PC-9 (cell line): ENCODE results near the gene KIAA0040. TPM values are rescaled to one million over a fixed set of nuclear protein-coding genes. Genes with fewer than 3 reads are reported as not detected.

Source experiments
- BruUV-seq: library from RNA; stranded (reverse); fragments of 400-500 nt; replicated peaks from 2 replicates; lab custom pipeline; 2021; lab: Mats Ljungman, UMichigan
- CTCF ChIA-PET: fragments of 300-600 bp; sonication (Branson Sonifier 250); formaldehyde crosslinking; loops from one replicate; lab custom pipeline; 2022; ENCODE audit warnings: antibody characterized with exemption; lab: Charles Lee
- POLR2A ChIA-PET: fragments of 300-600 bp; sonication (Branson Sonifier 250); formaldehyde crosslinking; loops from one replicate; lab custom pipeline; 2022; ENCODE audit warnings: antibody characterized with exemption; ENCODE audit not compliant: unreplicated experiment; lab: Charles Lee
- DNase-seq, 2 experiments: peaks; one replicate each; pipeline versions ENCODE4 v3.0.0 to v3.0.0-alpha.2; 2015 to 2022; ENCODE audit warnings: mixed read lengths in 1 of 2
- H2AFZ ChIP-seq: fragments of 200-600 bp; sonication (generic); 2 replicates; pipeline ENCODE4 v1.8.1; 2017; ENCODE audit warnings: antibody characterized with exemption
- H3F3A ChIP-seq: fragments of 200-600 bp; sonication (generic); 2 replicates; pipeline ENCODE4 v1.8.1; 2017; ENCODE audit warnings: antibody characterized with exemption, mild to moderate bottlenecking, low read depth; ENCODE audit not compliant: insufficient read depth
- H3K27ac ChIP-seq: fragments of 200-600 bp; sonication (generic); 2 replicates; pipeline ENCODE4 v1.6.1; 2016; ENCODE audit warnings: mixed run types
- H3K27me3 ChIP-seq: fragments of 200-600 bp; sonication (generic); 2 replicates; pipeline ENCODE4 v1.6.1; 2016; ENCODE audit warnings: low read depth, mixed run types; ENCODE audit not compliant: insufficient read depth
- H3K36me3 ChIP-seq: fragments of 200-600 bp; sonication (generic); 2 replicates; pipeline ENCODE4 v1.6.1; 2016; ENCODE audit warnings: low read depth, mixed run types
- H3K4me1 ChIP-seq: fragments of 200-600 bp; sonication (generic); replicated peaks from 2 replicates; pipeline ENCODE4 v1.6.1; 2016; ENCODE audit warnings: mixed run types; ENCODE audit not compliant: insufficient read depth
- H3K4me2 ChIP-seq: fragments of 200-600 bp; sonication (generic); 2 replicates; pipeline ENCODE4 v1.6.1; 2017; ENCODE audit warnings: mixed run types
- H3K4me3 ChIP-seq: fragments of 200-600 bp; sonication (generic); 2 replicates; pipeline ENCODE4 v1.6.1; 2016; ENCODE audit warnings: mixed run types
- H3K79me2 ChIP-seq: fragments of 200-600 bp; sonication (generic); 2 replicates; pipeline ENCODE4 v1.6.1; 2017; ENCODE audit warnings: low read depth, mixed run types
- H3K9me2 ChIP-seq: fragments of 200-600 bp; sonication (generic); 2 replicates; pipeline ENCODE4 v1.8.1; 2017; ENCODE audit warnings: mild to moderate bottlenecking; ENCODE audit not compliant: insufficient read depth
- H3K9me3 ChIP-seq: fragments of 200-600 bp; sonication (generic); 2 replicates; pipeline ENCODE4 v1.8.1; 2016; ENCODE audit warnings: low read depth; ENCODE audit not compliant: insufficient read depth
- H4K20me1 ChIP-seq: fragments of 200-600 bp; sonication (generic); 2 replicates; pipeline ENCODE4 v1.8.1; 2017; ENCODE audit not compliant: insufficient read depth
- EZH2 ChIP-seq: fragments of 200-600 bp; sonication (generic); IDR thresholded peaks from 2 replicates; pipeline ENCODE4 v1.8.0; 2017; ENCODE audit warnings: antibody characterized with exemption, low read depth
- intact Hi-C: fragments of 100-400 bp; cut with micrococcal nuclease; formaldehyde crosslinking; loops from one replicate; pipeline ENCODE4 v1.10.0; 2022; ENCODE audit not compliant: unreplicated experiment
- total RNA-seq: library from RNA; stranded (reverse); gene quantifications from 2 replicates; pipeline ENCODE4 v1.2.3, GENCODE V29; 2021
- TF ChIP-seq, protein P1 (sequence below): fragments of 200-600 bp; sonication (generic); conservative IDR thresholded peaks from 2 replicates; pipeline ENCODE4 v1.6.1; 2017; ENCODE audit warnings: mixed run types, antibody characterized with exemption, mild to moderate bottlenecking, moderate library complexity

KIAA0040 gene
- total RNA-seq, 1 experiment from 2014 or later: 8.8 TPM

DNA sequence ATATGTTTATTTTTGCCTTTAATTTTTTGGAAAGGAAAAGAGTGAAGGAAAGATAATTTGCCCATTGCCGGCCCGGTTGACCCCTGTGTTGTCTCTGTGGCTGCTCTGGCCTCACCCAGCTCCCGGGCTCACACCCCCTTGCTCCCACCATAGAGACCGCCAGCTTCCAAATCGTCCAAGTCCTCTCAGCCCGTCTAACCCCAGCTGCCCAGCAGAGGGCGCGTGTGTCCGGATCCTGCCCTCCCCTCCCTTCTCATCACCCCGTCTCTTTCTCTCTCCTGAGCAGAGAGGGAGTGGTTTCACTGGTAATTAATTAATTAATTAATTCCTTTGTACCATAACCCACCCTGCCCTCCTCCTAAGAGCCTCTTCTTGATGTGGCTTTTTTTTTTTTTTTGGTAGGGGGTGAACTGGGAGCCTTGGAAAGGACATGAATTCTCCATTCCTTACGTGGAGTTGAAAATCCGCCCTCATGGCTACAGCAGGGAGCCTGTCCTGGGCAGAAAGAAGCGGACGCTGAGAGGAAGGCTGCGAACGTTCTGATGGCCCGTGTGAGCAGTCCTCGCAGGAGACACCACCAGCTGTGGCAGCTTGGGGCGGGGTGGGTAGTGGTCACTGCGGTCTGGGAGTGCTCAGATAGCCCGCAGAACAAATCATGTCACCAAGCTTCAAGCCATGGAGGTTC, 45.9 kb downstream of the KIAA0040 start:
- no peak for TF ChIP-seq EZH2
- TF ChIP-seq, protein P1, sequence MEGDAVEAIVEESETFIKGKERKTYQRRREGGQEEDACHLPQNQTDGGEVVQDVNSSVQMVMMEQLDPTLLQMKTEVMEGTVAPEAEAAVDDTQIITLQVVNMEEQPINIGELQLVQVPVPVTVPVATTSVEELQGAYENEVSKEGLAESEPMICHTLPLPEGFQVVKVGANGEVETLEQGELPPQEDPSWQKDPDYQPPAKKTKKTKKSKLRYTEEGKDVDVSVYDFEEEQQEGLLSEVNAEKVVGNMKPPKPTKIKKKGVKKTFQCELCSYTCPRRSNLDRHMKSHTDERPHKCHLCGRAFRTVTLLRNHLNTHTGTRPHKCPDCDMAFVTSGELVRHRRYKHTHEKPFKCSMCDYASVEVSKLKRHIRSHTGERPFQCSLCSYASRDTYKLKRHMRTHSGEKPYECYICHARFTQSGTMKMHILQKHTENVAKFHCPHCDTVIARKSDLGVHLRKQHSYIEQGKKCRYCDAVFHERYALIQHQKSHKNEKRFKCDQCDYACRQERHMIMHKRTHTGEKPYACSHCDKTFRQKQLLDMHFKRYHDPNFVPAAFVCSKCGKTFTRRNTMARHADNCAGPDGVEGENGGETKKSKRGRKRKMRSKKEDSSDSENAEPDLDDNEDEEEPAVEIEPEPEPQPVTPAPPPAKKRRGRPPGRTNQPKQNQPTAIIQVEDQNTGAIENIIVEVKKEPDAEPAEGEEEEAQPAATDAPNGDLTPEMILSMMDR: peak; percentile 86
- intact Hi-C loops: no loop called here
- ChIA-PET POLR2A (interaction anchor here (0.6 kb wide), 1 partner anchor 700 kb away, joined by 6 read pairs; no protein-coding TSS in a partner anchor), CTCF (interaction anchor here (0.5 to 2.1 kb wide), 9 partner anchors 21 to 925 kb away, joined by 3 to 12 read pairs (median 7); partner anchors contain the start of gene TNN)
- no peaks in the 10 kb centered on the region for H4K20me1 ChIP-seq
- H3K9me3 ChIP-seq: no peaks in the 10 kb centered on the region
- H3K4me2 ChIP-seq: peak overlapping the region; percentile 63
- H3F3A ChIP-seq: no peaks in the 10 kb centered on the region
- H3K4me1 ChIP-seq: peaks cover 8% of the 10 kb centered on the region
- no peaks in the 10 kb centered on the region for H3K36me3 ChIP-seq
- H3K27me3 ChIP-seq: 0 out of 2 replicates have a peak, but pooled peaks cover 9% of the 10 kb centered on the region
- H3K27ac ChIP-seq: no peak overlapping the region
- peak in 1 of 2 experiments; percentile 59 for DNase-seq
- H3K9me2 ChIP-seq: no peaks in the 10 kb centered on the region
- H3K79me2 ChIP-seq: no peaks in the 10 kb centered on the region
- BruUV-seq: no TSS peak
- H2AFZ ChIP-seq: no peak overlapping the region
- no peak overlapping the region for H3K4me3 ChIP-seq

DNA sequence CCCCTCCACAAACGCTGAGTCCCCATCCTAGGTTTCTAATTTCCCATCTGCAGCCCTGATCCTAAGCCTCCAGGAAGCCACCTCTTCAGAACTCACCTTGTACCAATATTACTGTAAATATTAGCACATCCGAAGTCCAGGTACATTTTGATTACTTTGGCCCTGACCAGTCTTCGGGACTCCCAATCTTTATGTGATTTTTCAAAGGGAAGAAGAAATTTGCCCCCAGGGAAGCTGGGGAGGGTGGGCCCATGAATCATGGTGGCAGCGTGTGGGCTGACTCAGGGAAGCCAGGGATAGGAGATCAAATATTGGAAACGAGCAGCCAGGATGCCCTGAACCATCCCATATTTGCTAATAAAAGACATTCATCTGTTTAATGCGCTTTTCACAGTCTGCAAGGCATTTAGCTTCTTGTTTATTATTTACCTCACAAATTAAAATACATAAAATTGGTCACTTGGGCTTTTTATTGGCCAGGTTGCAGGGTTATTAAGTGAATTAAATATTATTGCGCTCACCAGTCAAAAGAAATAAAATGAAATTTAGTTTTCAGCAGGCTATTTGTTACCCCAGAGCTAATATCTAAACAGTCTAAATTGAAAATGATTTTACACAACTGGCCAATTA, 46.6 kb downstream of the KIAA0040 start:
- Histone ChIP-seq H4K20me1 (no peaks in the 10 kb centered on the region), H3F3A (no peaks in the 10 kb centered on the region), H3K9me2 (no peaks in the 10 kb centered on the region), H2AFZ (no peak overlapping the region), H3K27me3 (0 out of 2 replicates have a peak, but pooled peaks cover 9% of the 10 kb centered on the region), H3K36me3 (no peaks in the 10 kb centered on the region), H3K4me1 (peaks cover 8% of the 10 kb centered on the region), H3K4me3 (no peak overlapping the region), H3K27ac (no peak overlapping the region), H3K9me3 (no peaks in the 10 kb centered on the region), H3K79me2 (no peaks in the 10 kb centered on the region), H3K4me2 (peak overlapping the region; percentile 63)
- intact Hi-C loops: no loop called here
- CTCF ChIA-PET: interaction anchor here (0.6 to 2.1 kb wide), 9 partner anchors 21 to 926 kb away, joined by 4 to 12 read pairs (median 7); partner anchors contain the start of gene TNN
- BruUV-seq: no TSS peak
- DNase-seq: peak in 1 of 2 experiments; percentile 54
- POLR2A ChIA-PET: interaction anchor here (0.6 kb wide), 1 partner anchor 701 kb away, joined by 6 read pairs; no protein-coding TSS in a partner anchor
- TF ChIP-seq EZH2: no peak
- TF ChIP-seq, protein P1: no peak

DNA sequence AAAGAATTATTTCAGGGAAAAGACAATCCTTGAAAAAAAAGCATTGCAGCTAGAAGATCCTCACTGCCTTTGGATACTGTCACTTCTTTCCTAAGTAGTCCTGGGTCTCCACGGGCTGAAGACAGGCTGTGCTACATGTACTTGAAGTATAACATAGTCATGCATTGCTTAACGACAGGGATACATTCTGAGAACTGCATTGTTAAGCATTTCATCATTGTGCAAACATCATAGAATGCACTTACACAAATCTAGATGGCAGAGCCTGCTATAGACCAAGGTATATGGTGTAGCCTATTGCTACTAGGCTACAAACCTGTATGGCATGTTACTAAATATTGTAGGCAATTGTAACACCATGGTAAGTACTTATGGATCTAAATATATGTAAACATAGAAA, 54.0 kb downstream of the KIAA0040 start:
- no peaks in the 10 kb centered on the region for H4K20me1 ChIP-seq
- CTCF ChIA-PET: no interaction called here

More for the DNA sequence above, 54.0 kb downstream of the KIAA0040 start:
- POLR2A ChIA-PET: no interaction called here
- no peaks in the 10 kb centered on the region for H3K36me3 ChIP-seq
- no peak for TF ChIP-seq EZH2
- TF ChIP-seq, protein P1: no peak
- BruUV-seq: no TSS peak
- H3K27me3 ChIP-seq: no peaks in the 10 kb centered on the region; the same call in 1 of the 2 replicates
- no peak overlapping the region for H2AFZ ChIP-seq
- no peak overlapping the region for H3K27ac ChIP-seq
- no peaks in the 10 kb centered on the region for H3F3A ChIP-seq
- H3K4me1 ChIP-seq: peaks cover 10% of the 10 kb centered on the region; the same call in 1 of the 2 replicates
- no peaks in the 10 kb centered on the region for H3K79me2 ChIP-seq
- H3K9me2 ChIP-seq: no peaks in the 10 kb centered on the region
- intact Hi-C loops: no loop called here
- H3K9me3 ChIP-seq: no peaks in the 10 kb centered on the region
- H3K4me2 ChIP-seq: no peak overlapping the region
- H3K4me3 ChIP-seq: no peak overlapping the region
- peak in 1 of 2 experiments; percentile 80 for DNase-seq
